GM12878 (cell line): Measurements from ENCODE around the gene P2RX2. TPM values are rescaled to one million over a fixed set of nuclear protein-coding genes. Genes with fewer than 3 reads are reported as not detected.

Source experiments
- ATAC-seq: fragments of 200-7000 bp; cut with Tn5 transposase; 3 replicates; pipeline ENCODE4 v1.9.1; 2020; ENCODE audit warnings: mild to moderate bottlenecking, moderate library complexity
- BruUV-seq: library from RNA; stranded (reverse); fragments of 400-500 nt; replicated peaks from 2 replicates; lab custom pipeline; 2021; lab: Mats Ljungman, UMichigan
- CTCF ChIA-PET: fragments of 300-600 bp; sonication (Branson Sonifier 250); formaldehyde crosslinking; extraction: SDS; loops from one replicate; lab custom pipeline; 2021; ENCODE audit warnings: inconsistent platforms; lab: Yijun Ruan, JAX
- POLR2A ChIA-PET: fragments of 350-600 bp; formaldehyde crosslinking; extraction: SDS; loops from one replicate; lab custom pipeline; 2021; ENCODE audit warnings: inconsistent platforms; lab: Charles Lee
- RAD21 ChIA-PET: fragments of 300-600 bp; sonication (Branson Sonifier 250); formaldehyde crosslinking; loops from one replicate; lab custom pipeline; 2023; ENCODE audit warnings: antibody characterized with exemption; ENCODE audit not compliant: unreplicated experiment; lab: Charles Lee
- SMC1A ChIA-PET: fragments of 300-600 bp; sonication (Branson Sonifier 250); formaldehyde crosslinking; loops from one replicate; lab custom pipeline; 2023; ENCODE audit not compliant: unreplicated experiment, uncharacterized antibody; lab: Charles Lee
- DNase-seq: peaks from one replicate; pipeline ENCODE4 v3.0.0-alpha.2; 2011; ENCODE audit warnings: low read depth, low spot score
- FAIRE-seq: peaks from 3 replicates; lab custom pipeline; 2011; peaks lifted over from hg19 to GRCh38; lab: Jason Lieb, UNC
- H2AFZ ChIP-seq: 2 replicates; pipeline ENCODE4 v1.6.0; 2011; ENCODE audit warnings: low read depth, low read length, control low read depth; ENCODE audit not compliant: control insufficient read depth
- H3K27ac ChIP-seq: 2 replicates; pipeline ENCODE4 v1.5.1; 2011; ENCODE audit warnings: control low read depth; ENCODE audit not compliant: control insufficient read depth, insufficient read depth
- H3K27me3 ChIP-seq, 2 experiments: replicated peaks in 1 of 2; 2 replicates each; pipeline versions ENCODE4 v1.6.0 to v1.6.1; 2011; ENCODE audit warnings: low read length in 1 of 2; ENCODE audit not compliant: control insufficient read depth in 2 of 2, insufficient read depth in 2 of 2
- H3K36me3 ChIP-seq, 2 experiments: 2 replicates each; pipeline ENCODE4 v1.5.1; 2011; ENCODE audit warnings: low read length in 1 of 2; ENCODE audit not compliant: control insufficient read depth in 2 of 2, insufficient read depth in 2 of 2
- H3K4me1 ChIP-seq: 2 replicates; pipeline ENCODE4 v1.6.1; 2011; ENCODE audit warnings: mild to moderate bottlenecking, low read length, moderate library complexity, mixed read lengths; ENCODE audit not compliant: control insufficient read depth, insufficient read depth
- H3K4me2 ChIP-seq: 2 replicates; pipeline ENCODE4 v1.6.0; 2011; ENCODE audit warnings: control low read depth; ENCODE audit not compliant: control insufficient read depth, insufficient read depth
- H3K4me3 ChIP-seq: fragments of 200-600 bp; sonication (generic); 2 replicates; pipeline ENCODE4 v1.5.1; 2016
- H3K79me2 ChIP-seq: 2 replicates; pipeline ENCODE4 v1.6.0; 2011; ENCODE audit warnings: low read length; ENCODE audit not compliant: control insufficient read depth, insufficient read depth
- H3K9ac ChIP-seq: 2 replicates; pipeline ENCODE4 v1.8.0; 2011; ENCODE audit warnings: low read length, control low read depth, mixed read lengths; ENCODE audit not compliant: control insufficient read depth, insufficient read depth
- H3K9me3 ChIP-seq: replicated peaks from 3 replicates; pipeline ENCODE4 v1.5.1; 2011; ENCODE audit warnings: mild to moderate bottlenecking, low read length; ENCODE audit not compliant: control insufficient read depth, insufficient read depth
- H4K20me1 ChIP-seq: 2 replicates; pipeline ENCODE4 v1.6.0; 2011; ENCODE audit not compliant: control insufficient read depth, insufficient read depth
- CBX3 ChIP-seq: fragments of 200-600 bp; sonication (generic); IDR thresholded peaks from 2 replicates; pipeline ENCODE4 v1.6.1; 2016; ENCODE audit warnings: low read depth, borderline replicate concordance
- HDGF ChIP-seq: fragments of 450-650 bp; IDR thresholded peaks from 2 replicates; pipeline ENCODE4 v1.6.1; 2016; ENCODE audit warnings: antibody characterized with exemption
- LARP7 ChIP-seq: fragments of 450-650 bp; IDR thresholded peaks from 2 replicates; pipeline ENCODE4 v1.6.1; 2017; ENCODE audit warnings: mild to moderate bottlenecking
- MLLT1 ChIP-seq: fragments of 450-650 bp; IDR thresholded peaks from 2 replicates; pipeline ENCODE4 v1.6.1; 2016; ENCODE audit warnings: mild to moderate bottlenecking
- SIN3A ChIP-seq: IDR thresholded peaks from 2 replicates; pipeline ENCODE4 v1.6.1; 2012; ENCODE audit warnings: low read depth, low read length, improper control_type of control experiment
- ZNF274 ChIP-seq: IDR thresholded peaks from one replicate; pipeline ENCODE4 v1.8.0; 2011; ENCODE audit not compliant: insufficient read length, insufficient read depth
- WGBS: methylation state at CpG from one replicate; pipeline ENCODE4 v1.1.6; 2016; ENCODE audit warnings: low lambda C conversion rate; ENCODE audit not compliant: insufficient replicate concordance, insufficient coverage; ENCODE audit errors: missing lambda C conversion rate; 5-methylcytosine and 5-hydroxymethylcytosine counted together
- in situ Hi-C: fragments of 300-500 bp; cut with MboI; formaldehyde crosslinking; loops from 9 replicates; pipeline ENCODE4 v1.14.3; 2018; ENCODE audit warnings: mixed read lengths
- intact Hi-C: fragments of 100-400 bp; cut with micrococcal nuclease; formaldehyde crosslinking; loops from one replicate; pipeline ENCODE4 v1.14.2; 2022; ENCODE audit not compliant: unreplicated experiment
- polyA plus RNA-seq, 11 experiments: library from polyadenylated mRNA; depleted of rRNA in 4 of 11; unstranded in 6 of 11; stranded (reverse) in 5 of 11; fragments of >200 nt; fragmentation: Nextera tagmentation in 4 of 11; fragmentation: Illumina TruSeq in 1 of 11; extraction: Ambion mirVana in 4 of 11; extraction: Trizol in 1 of 11; gene quantifications; 1 replicate in 1 of 11; 2 replicates in 10 of 11; pipeline versions ENCODE4 v1.2.1 to v1.2.3, GENCODE V29; 2011 to 2016; ENCODE audit warnings: inconsistent platforms in 2 of 11, missing spikeins in 2 of 11, low read depth in 1 of 11
- total RNA-seq, 4 experiments: library from RNA; depleted of rRNA in 3 of 4; stranded (reverse); fragments of >200 nt in 3 of 4; fragmentation: Illumina TruSeq in 1 of 4; extraction: Trizol in 1 of 4; gene quantifications; 2 replicates each; pipeline versions ENCODE4 v1.2.1 to v1.2.3, GENCODE V29; 2013 to 2021

The P2RX2 gene
- total and polyA plus RNA-seq, 10 of the 15 experiments (the other 5 are each of a cell fraction or from before 2014, with no cell fraction given): not detected

DNA sequence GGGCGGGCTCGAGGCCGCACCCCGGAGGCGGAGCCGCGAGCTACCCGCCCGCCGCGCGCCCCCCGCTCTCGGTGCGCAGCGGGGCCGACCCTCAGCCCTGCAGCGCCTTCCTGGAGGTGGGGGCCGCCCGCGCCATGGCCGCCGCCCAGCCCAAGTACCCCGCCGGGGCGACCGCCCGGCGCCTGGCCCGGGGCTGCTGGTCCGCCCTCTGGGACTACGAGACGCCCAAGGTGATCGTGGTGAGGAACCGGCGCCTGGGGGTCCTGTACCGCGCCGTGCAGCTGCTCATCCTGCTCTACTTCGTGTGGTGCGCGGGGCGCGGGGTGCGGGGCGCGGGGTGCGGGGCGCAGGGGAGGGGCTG is at the start of gene P2RX2 (continued):
- TF ChIP-seq MLLT1 (no peak), ZNF274 (no peak)

DNA sequence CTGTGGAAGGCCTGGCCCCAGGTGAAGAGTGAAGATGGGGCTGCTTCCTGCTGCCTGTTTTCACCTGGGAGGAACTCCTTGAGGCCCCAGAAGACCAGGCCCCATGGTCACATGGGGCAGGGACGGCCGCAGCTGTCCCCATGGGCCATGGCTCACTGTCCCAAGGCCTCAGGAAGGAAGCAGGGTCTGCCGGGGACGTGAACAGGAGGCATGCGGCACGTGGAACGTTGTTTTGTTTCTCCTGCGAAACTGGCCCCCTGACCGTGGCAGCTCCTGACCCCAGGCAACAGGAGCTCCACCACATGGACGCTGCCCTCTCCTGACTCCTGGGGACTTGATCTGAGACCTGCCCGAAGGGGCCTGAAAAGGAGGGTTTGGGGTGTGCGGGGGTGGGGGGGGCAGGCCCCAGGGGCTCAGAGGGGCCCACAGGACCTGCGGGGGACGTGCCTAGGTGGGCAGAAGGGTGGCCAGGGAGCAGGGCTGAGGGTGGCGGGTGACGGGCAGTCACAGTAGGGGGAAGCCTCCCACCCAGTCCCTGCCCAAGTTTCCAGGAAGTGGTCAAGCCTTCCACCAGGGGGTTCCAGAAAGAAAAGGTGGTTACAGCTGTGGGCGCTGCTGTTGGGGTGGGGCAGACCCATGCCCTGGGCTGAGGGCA is 49.6 kb upstream of the P2RX2 start:
- no peaks in the 10 kb centered on the region; a peak in 2 of 4 replicates for H3K36me3 ChIP-seq
- ChIA-PET RAD21 (no interaction called here), POLR2A (no interaction called here), CTCF (no interaction called here), SMC1A (no interaction called here)
- 71% methylated on average over 14 of the region's 17 CpGs for WGBS
- no peak overlapping the region for H3K9ac ChIP-seq
- no peaks in the 10 kb centered on the region for H3K4me1 ChIP-seq
- ATAC-seq (no peak), DNase-seq (no peak), FAIRE-seq (no peak)
- H3K27me3 ChIP-seq: no peaks in the 10 kb centered on the region
- H3K79me2 ChIP-seq: no peaks in the 10 kb centered on the region
- TF ChIP-seq LARP7: no peak
- no peak for TF ChIP-seq SIN3A
- TF ChIP-seq CBX3: no peak
- TF ChIP-seq HDGF: no peak
- in situ Hi-C loops (no loop called here), intact Hi-C loops (no loop called here)
- H3K27ac ChIP-seq: no peak overlapping the region
- H3K4me3 ChIP-seq: no peak overlapping the region
- H3K9me3 ChIP-seq: no peaks in the 10 kb centered on the region
- BruUV-seq: no TSS peak
- no peaks in the 10 kb centered on the region for H4K20me1 ChIP-seq
- no peak overlapping the region for H2AFZ ChIP-seq
- no peak overlapping the region for H3K4me2 ChIP-seq
